Measurements from ENCODE around the gene CD74.

The CD74 gene

DNA sequence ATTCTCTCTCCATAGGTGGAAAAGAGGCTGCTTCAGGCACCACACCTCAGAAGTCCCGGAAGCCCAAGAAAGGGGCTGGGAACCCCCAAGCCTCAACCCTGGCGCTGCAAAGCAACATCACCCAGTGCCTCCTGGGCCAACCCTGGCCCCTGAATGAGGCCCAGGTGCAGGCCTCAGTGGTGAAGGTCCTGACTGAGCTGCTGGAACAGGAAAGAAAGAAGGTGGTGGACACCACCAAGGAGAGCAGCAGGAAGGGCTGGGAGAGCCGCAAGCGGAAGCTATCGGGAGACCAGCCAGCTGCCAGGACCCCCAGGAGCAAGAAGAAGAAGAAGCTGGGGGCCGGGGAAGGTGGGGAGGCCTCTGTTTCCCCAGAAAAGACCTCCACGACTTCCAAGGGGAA, 16.4 kb downstream of the CD74 start:
- DNase-seq: no peak

DNA sequence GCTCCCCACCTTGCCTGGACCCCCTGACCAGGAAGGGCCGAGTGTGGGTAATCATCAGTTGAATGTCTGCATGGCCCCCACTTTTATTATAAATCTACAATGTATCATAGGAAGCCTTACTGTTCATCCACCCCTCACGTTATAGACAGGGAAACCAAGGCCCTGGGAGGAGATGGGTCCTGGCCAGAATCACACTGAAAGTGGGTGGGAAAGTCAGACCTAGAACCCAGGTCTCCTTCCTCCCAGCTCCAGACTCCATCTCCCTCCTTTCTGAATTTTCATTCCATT, 17.1 kb downstream of the CD74 start:
- no peak for DNase-seq

DNA sequence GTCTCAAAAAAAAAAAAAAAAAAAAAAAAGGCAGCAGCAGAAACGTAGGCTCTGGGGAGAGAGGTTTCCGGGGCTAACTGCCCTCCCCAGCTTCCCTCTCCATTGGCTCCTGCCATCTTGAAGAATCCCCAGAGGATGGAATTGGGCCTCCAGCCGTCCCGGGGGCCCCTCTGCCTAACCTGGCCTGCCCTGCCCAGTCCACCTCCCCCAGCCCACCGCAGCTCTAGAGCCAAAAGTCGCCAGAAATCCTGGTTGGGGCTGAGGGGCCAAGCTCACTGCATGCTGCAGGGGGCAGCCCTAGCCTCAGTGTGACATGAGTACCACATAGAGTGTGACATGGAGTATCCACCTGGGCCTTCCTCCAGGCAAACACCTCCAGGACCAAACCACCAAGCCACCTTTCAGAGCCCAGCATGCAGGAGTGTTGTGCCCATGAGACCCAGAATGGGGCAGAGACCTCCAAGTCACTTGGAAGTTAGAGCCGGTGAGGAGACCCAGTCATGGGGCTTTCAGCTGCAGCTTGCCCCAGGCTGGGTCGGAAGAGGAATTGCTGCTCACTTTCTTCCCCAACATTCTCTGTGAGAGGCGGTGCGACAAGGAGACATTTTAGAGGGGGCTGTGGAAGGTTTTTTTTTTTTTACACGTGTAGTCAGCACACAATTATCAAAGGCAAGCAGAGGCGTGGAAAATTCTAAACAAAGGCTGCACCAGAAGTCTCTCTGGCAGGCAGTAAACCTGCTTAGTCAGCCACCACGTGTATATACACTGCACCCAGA, 17.6 kb downstream of the CD74 start:
- no peak for DNase-seq

DNA sequence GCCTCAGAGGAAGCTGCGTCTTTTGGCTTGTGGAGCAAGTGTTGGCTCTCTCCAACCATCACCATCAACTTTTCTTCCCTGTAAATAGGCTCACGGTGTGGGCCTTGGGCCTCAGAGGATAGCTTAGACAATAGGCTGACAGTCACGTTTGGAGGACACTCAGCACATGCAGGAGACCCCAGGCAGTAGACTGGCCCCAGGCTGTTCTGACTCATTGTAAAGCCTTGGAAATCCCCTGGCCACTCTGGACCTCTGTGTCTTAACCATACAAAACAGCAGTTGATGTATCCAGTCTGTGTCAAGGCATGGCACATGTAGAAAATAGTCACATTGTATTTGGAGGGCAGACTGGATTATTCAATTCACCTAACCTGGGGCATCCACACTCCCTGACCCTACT, 18.6 kb downstream of the CD74 start:
- no peak for DNase-seq

GRCh38 chr5:150393096-150393645, 19.5 kb downstream of the CD74 start:
- DNase-seq: no peak

DNA sequence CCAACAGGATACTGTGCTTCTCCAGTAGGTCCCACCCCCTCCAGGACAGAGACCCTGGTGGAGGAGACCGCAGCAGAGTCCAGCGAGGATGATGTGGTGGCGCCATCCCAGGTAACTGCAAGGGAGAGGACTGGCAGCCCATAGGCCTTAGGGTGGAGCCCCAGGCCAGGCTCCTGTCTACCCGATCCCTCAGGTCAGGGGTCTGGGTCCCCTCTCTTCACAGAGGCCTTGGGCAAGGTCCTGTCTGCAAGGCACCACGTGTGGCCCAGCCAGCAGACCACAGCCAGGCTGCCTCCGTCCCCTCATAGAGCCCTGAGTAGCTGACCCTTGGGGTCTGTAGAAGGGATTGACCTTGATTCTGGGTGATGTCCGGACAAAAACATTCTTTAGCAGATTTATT, 20.0 kb downstream of the CD74 start:
- DNase-seq: no peak

DNA sequence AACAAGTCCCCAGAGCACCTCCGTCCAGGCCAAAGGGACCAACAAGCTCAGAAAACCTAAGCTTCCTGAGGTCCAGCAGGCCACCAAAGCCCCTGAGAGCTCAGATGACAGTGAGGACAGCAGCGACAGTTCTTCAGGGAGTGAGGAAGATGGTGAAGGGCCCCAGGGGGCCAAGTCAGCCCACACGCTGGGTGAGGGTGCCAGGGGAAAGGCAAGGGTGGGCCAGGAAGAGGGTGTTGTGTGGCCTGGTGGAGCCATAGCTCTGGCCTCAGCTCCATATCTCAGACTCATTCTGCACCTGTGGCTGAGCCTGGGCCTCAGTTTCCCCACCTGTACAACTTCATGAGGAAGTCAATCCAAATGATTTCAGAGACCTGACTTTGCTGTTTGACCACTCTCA, 20.7 kb downstream of the CD74 start:
- no peak for DNase-seq

DNA sequence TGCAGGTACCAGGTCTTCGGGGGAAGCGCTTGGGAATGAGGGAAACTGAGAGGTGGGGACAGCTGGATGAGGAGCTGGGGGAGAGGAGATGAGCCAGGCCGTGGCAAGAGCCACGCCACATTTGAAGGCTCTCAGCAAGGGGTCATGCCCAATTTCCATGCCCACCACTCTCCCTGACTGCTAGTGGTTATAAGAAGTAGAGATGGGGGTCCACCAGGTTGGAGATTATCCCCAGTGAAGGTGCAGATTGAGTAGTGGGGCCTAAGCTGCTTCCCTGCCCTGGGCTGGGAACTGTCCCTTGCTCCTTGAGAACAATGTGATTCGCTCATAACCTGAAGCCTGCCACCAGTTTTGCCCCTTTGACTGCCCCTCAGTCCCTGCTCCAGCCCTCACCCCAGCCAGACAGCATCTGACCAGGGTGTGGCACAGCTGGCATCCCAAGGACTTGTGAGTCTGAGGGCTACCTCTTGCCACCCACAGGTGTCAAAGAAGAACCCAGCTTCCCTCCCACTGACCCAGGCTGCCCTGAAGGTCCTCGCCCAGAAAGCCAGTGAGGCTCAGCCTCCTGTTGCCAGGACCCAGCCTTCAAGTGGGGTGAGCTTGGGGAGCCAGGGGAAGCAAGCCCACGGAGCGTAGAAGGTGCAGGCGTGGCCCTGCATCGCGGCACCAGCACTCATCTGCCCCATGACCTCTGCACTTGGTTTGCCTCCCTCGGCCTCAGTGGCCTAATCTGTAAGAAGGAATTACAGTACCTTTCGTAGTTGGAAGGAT, 21.5 kb downstream of the CD74 start:
- no peak for DNase-seq

DNA sequence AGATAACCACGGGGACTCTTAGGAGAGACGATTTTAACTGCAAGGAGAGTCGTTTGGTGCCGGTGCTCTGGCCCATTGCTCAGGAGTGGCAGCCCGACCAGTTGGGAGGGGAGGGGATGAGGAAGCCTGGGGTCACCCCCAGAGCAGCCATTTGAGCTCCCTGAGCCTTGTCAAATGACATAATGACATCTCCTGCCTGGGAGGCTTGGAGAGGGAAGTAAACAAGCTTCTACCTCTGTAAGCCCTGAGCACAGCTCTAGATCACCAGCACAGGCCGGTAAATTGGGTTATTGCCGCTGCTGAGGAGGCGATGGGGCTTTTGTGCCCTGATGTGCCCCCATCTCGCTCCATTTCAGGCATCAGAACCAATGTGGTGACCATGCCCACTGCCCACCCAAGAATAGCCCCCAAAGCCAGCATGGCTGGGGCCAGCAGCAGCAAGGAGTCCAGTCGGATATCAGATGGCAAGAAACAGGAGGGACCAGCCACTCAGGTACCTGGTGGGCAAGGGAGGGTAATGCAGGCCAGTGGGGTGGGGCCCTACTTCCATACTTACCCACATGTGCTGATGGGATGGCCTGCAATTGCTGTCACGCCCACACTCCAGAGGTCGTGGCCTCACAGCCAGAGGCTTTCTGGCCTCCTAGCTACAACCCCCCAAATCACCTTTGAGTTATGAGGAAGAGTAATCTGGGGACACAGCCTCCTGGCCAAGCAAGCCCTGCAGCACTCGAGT, 23.0 kb downstream of the CD74 start:
- DNase-seq: no peak

- DNase-seq: no peak
These were observed 26.5 kb downstream of the CD74 start for GRCh38 chr5:150386024-150386855.

- DNase-seq: no peak
These were observed 28.0 kb downstream of the CD74 start for GRCh38 chr5:150384701-150385100.

GRCh38 chr5:150377964-150378694, 34.6 kb downstream of the CD74 start:
- DNase-seq: no peak

DNA sequence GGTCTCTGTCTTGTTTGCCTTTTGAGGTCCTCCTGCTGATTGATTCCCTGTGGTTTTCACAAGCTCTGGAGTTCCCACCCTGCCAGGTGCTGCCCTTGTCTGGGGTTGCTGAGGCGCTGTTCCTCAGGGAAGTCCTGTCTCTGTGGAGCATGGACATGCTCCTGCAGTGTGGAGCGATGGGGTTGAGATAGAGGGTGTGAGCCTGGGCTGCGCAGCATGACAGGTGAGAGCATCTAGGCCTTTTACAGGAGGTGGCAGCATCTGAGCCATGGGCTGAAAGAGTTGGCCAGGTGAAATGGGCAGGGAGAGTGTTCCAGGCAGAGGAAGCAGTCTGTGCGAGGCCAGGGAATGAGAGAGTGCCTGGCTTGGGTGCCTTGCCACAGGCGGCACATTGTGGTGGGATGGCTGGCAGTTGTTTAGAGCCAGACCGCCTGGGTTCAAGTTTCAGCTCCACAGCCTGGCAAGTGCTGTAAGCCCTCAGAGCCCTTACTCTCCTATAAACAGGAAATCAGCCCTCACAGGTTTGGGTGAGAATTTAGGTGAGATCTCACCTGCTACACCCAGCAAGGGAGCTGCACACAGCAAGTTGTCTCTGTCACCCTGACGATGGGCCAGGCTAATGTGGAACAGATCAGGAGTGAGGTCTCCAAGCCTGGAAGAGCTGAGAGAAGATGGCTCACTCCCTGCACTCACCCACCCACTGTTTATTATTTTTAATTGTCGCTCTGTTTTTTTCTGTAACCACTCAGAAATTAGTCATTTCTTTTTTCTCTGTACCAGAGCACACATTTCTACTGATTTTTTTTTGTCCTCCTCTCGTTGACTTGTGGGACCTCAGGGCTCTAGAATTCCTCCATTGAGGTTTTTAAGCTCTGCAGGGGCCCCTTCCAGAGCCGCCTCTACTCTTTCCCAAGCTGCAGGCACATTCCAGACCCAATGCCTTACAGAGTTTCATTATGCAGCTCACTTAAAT, 35.6 kb downstream of the CD74 start:
- no peak for DNase-seq

GRCh38 chr5:150374651-150375050, 38.1 kb downstream of the CD74 start:
- no peak for DNase-seq

DNA sequence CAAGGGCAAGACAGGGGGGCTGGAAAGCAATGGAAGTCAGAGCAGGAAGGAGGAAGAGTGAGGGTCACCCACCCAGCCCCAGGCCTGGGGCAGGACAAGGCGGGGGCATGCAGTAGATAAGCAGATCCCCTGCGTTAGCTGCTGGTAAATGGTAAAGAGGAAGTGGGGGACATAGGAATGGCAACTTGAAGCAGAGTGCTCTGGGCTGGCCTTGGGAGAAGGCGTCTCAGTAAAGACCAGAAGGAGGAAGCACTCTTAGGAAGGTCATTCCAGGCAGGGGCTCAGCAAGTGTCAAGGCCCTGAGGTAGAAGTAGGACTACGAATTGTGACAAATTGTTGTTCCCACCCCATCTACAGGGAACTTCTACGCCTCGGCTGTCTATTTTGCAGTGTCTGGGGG, 40.1 kb downstream of the CD74 start:
- DNase-seq: no peak

GRCh38 chr5:150368526-150368925, 44.2 kb downstream of the CD74 start:
- no peak for DNase-seq

DNA sequence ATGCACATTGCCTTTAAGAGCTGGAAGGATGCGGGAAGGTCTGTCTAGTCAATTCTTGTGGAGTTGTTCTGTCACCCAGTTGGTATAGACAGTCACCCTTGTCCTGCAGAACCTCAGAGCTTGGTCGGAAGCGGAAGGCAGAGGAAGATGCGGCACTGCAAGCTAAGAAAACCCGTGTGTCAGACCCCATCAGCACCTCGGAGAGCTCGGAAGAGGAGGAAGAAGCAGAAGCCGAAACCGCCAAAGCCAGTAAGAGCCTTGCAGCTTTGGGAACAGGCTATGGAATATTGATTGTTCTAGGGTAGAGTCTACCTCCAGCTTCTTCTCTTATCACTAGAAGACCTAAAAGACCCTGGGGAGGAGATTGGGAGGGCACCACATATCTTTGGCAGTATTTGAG, 48.7 kb downstream of the CD74 start:
- DNase-seq: no peak

- DNase-seq: no peak
These were observed 49.5 kb downstream of the CD74 start for GRCh38 chr5:150363185-150363584.

GRCh38 chr5:150361301-150361700, 51.4 kb downstream of the CD74 start:
- no peak for DNase-seq

All from C1 segment of cervical spinal cord (tissue), 14 donors.